Measurements from ENCODE around the gene ZNF444. TPM values are rescaled to one million over a fixed set of nuclear protein-coding genes. Genes with fewer than 3 reads are reported as not detected.

ZNF444 gene
- total RNA-seq, 2 donors from 2014 or later, result 28.2 to 31.0 TPM

GRCh38 chr19:56144376-56144775 is 3.3 kb downstream of the ZNF444 start:
- no peak for ATAC-seq (ENCODE audit: insufficient number of reproducible peaks, low FRiP score, low read depth)
- TF ChIP-seq CTCF (IDR thresholded peaks at IDR 0.05), result no peak
- DNase-seq (ENCODE audit: low spot score), result no peak
- peaks cover 11 to 23% of the 10 kb centered on the region in 2 donors for H3K4me1 ChIP-seq (ENCODE audit: control insufficient read depth in 1 of 2, low read depth in 2 of 2)
- H3K4me3 ChIP-seq, result no peak overlapping the region
- no peaks in the 10 kb centered on the region for H3K27me3 ChIP-seq (replicated peaks; ENCODE audit: insufficient read depth)
- H3K36me3 ChIP-seq, result peaks cover 12% of the 10 kb centered on the region
- H3K9me3 ChIP-seq, result no peaks in the 10 kb centered on the region
- no peak overlapping the region for H3K27ac ChIP-seq

GRCh38 chr19:56144831-56145230 is 3.7 kb downstream of the ZNF444 start:
- ATAC-seq (ENCODE audit: insufficient number of reproducible peaks, low FRiP score, low read depth) (no peak), DNase-seq (ENCODE audit: low spot score) (no peak)
- Histone ChIP-seq H3K36me3 (peaks cover 12% of the 10 kb centered on the region), H3K4me1 (ENCODE audit: control insufficient read depth in 1 of 2, low read depth in 2 of 2) (peaks cover 10 to 22% of the 10 kb centered on the region in 2 donors), H3K27me3 (replicated peaks; ENCODE audit: insufficient read depth) (no peaks in the 10 kb centered on the region), H3K4me3 (no peak overlapping the region), H3K27ac (no peak overlapping the region), H3K9me3 (no peaks in the 10 kb centered on the region)
- TF ChIP-seq CTCF (IDR thresholded peaks at IDR 0.05), result no peak

GRCh38 chr19:56145698-56146097 is 4.6 kb downstream of the ZNF444 start:
- Histone ChIP-seq H3K36me3 (peaks cover 12% of the 10 kb centered on the region), H3K27ac (no peak overlapping the region), H3K27me3 (replicated peaks; ENCODE audit: insufficient read depth) (no peaks in the 10 kb centered on the region), H3K4me3 (no peak overlapping the region), H3K4me1 (ENCODE audit: control insufficient read depth in 1 of 2, low read depth in 2 of 2) (peaks cover 7 to 16% of the 10 kb centered on the region in 2 donors), H3K9me3 (no peaks in the 10 kb centered on the region)
- DNase-seq (ENCODE audit: low spot score), result no peak
- TF ChIP-seq CTCF (IDR thresholded peaks at IDR 0.05), result no peak
- no peak for ATAC-seq (ENCODE audit: insufficient number of reproducible peaks, low FRiP score, low read depth)

- no peak for ATAC-seq (ENCODE audit: insufficient number of reproducible peaks, low FRiP score, low read depth)
- Histone ChIP-seq H3K4me3 (no peak overlapping the region), H3K27ac (no peak overlapping the region), H3K27me3 (replicated peaks; ENCODE audit: insufficient read depth) (no peaks in the 10 kb centered on the region), H3K9me3 (no peaks in the 10 kb centered on the region), H3K36me3 (peaks cover 12% of the 10 kb centered on the region), H3K4me1 (ENCODE audit: control insufficient read depth in 1 of 2, low read depth in 2 of 2) (peaks cover 5 to 14% of the 10 kb centered on the region in 2 donors)
- DNase-seq (ENCODE audit: low spot score), result no peak
- no peak for TF ChIP-seq CTCF (IDR thresholded peaks at IDR 0.05)
Observed at GRCh38 chr19:56146904-56147303, 5.8 kb downstream of the ZNF444 start.

GRCh38 chr19:56147307-56147706 is 6.2 kb downstream of the ZNF444 start:
- DNase-seq (ENCODE audit: low spot score) (no peak), ATAC-seq (ENCODE audit: insufficient number of reproducible peaks, low FRiP score, low read depth) (no peak)
- Histone ChIP-seq H3K9me3 (no peaks in the 10 kb centered on the region), H3K27me3 (replicated peaks; ENCODE audit: insufficient read depth) (no peaks in the 10 kb centered on the region), H3K4me3 (no peak overlapping the region), H3K36me3 (peaks cover 12% of the 10 kb centered on the region), H3K27ac (no peak overlapping the region), H3K4me1 (ENCODE audit: control insufficient read depth in 1 of 2, low read depth in 2 of 2) (peaks cover 1 to 10% of the 10 kb centered on the region in 2 donors)
- no peak for TF ChIP-seq CTCF (IDR thresholded peaks at IDR 0.05)

Measured in thoracic aorta (tissue), 2 donors.